Measurements from ENCODE around the gene WWTR1.

DNA sequence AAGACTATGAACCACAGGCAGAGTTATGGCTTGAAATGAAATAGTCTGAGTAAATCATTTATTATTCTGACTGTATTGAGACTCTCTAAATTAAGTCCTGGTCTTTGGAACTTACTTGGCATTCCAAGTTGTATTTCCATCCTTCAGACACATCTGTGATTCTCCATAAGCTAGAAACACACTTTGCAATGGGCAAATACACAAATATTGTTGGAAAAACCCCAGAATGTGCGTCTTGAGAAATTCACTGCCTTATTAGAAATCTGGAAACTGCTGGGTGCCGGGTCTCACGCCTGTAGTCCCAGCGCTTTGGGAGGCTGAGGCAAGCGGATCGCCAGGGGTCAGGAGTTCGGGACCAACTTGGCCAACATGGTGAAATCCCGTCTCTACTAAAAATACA is 87.8 kb downstream of the WWTR1 start:
- TF ChIP-seq, protein P1, sequence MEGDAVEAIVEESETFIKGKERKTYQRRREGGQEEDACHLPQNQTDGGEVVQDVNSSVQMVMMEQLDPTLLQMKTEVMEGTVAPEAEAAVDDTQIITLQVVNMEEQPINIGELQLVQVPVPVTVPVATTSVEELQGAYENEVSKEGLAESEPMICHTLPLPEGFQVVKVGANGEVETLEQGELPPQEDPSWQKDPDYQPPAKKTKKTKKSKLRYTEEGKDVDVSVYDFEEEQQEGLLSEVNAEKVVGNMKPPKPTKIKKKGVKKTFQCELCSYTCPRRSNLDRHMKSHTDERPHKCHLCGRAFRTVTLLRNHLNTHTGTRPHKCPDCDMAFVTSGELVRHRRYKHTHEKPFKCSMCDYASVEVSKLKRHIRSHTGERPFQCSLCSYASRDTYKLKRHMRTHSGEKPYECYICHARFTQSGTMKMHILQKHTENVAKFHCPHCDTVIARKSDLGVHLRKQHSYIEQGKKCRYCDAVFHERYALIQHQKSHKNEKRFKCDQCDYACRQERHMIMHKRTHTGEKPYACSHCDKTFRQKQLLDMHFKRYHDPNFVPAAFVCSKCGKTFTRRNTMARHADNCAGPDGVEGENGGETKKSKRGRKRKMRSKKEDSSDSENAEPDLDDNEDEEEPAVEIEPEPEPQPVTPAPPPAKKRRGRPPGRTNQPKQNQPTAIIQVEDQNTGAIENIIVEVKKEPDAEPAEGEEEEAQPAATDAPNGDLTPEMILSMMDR (IDR thresholded peaks at IDR 0.05) = no peak
- TF ChIP-seq POLR2A (IDR thresholded peaks at IDR 0.05) (no peak), EP300 (IDR thresholded peaks at IDR 0.05) (no peak)

Data from upper lobe of left lung (tissue), 4 donors.